Glomerular visceral epithelial cell (primary cell): ENCODE measurements around the gene NCKAP5.

Source experiments
- DNase-seq: peaks from one replicate; pipeline ENCODE4 v3.0.0-alpha.2; 2016; ENCODE audit errors: extremely low spot score

NCKAP5 gene

DNA sequence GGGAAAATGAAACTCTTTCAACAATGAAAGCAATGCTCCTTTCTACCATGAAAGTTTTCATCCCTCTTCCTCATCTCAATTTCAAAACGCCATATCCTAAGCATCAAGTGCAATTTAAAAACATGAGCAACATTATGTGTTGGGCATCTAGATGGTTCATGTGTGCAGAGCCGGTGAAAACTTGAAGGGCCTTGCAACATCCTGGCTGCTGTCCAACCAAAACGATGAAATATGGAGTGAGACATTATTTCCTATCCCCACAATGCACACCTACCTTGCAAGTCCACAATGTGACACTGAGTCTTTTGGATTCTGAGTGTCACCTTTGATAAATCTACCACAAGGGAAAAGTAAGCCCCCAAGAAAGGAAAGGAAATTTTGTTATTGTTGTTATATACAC is 110.0 kb downstream of the NCKAP5 start:
- peak; percentile 15 for DNase-seq

DNA sequence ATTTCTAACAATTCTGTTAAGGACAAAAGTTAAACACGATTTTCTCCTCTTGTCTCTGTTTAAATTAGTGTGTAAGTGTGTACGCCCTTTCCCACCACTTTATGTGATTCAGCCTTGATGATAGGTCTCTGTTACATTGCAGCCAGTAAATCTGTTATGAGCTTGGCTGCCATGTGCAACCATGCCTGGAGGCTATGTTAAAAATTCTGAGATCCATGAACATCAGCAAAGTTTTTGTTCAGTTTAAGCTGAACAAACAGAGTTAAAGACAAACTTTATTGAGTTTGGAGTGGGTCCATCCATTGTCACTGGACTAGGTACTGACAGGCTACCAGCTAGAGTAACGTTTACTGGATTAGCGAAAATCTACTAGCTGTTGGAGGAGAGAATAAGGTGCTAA is 110.4 kb downstream of the NCKAP5 start:
- DNase-seq = no peak

- DNase-seq = no peak
Measured at GRCh38 chr2:133456971-133457370, 111.3 kb downstream of the NCKAP5 start.

DNA sequence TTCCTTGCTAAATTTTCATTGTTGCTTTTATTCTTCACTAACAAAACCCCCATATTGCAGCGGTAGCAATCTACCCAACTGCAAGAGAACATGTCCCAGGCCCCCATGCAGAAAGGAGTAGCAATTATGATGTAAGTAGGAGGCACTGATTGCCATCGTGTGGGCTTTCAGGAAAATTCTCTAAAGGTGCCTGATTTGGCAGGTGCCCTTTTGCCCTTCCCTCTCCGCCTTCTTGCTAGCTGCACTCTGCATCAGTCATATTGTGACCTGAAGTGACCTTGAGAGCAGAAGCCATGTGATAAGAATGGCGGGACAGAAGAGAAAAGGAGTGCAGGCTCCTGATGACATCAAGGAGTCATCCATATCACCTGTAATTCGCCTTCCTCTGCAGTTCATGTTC is 112.1 kb downstream of the NCKAP5 start:
- no peak for DNase-seq

DNA sequence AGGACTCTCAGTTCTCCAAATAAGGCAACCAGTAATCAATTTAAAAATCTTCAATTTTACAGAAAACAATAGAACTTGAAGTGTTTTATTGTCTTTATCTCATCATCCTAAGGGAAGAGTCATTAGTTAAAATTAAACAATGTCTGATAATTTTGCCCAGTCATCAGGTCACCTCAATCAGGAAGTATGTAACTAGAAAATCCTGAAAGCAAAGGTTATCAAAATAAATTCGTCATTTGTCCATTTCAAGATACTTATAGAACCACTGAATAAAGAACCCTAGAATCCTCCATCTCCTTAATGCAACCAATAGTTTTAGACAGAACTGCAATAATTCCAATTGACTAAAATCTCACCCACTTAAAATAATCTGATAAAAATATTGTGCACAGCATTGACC is 115.2 kb downstream of the NCKAP5 start:
- DNase-seq = no peak

GRCh38 chr2:133452583-133452982 is 115.7 kb downstream of the NCKAP5 start:
- no peak for DNase-seq

GRCh38 chr2:133452146-133452545 is 116.1 kb downstream of the NCKAP5 start:
- no peak for DNase-seq

- DNase-seq = no peak
Measured at GRCh38 chr2:133448195-133448594, 120.1 kb downstream of the NCKAP5 start.

- DNase-seq = no peak
Measured at GRCh38 chr2:133447303-133447702, 121.0 kb downstream of the NCKAP5 start.

DNA sequence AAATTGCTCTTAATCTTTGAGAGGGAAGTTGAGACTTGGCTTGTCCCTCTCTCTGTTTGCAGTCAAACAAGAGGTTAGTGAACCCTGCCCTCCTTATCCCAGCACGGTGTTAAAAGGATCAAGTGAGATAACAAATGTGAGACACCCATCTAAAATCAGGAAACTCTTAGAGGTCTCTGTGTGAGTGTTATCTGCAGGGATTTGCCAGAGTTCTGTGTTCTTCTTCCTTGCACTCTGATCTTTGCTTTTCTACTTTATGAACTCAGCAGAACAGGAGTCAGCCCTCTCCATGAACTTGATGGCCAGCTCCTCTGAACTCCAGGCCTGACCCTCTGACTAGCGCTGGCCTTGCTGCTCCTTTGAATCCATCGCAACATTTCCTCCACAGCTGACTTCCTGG is 123.8 kb downstream of the NCKAP5 start:
- no peak for DNase-seq

DNA sequence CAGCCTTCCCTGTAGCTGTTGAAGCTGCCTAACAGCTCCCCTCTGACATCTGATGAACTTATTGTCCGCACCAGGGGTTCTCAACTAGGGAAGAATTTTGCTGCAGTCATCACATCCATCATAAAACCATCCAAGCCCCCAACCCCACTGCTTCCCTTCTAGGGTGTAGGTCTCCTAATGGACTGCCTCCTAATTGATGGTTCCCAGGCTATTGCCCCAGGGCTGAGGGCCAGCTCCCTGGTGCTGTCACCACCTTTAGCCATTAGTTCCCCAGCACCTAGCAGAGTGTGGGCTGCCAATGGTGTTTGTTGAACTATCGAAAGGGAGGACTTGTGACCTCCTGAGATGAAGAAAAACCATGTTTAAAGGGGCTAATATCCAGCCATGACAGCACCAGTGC is 125.9 kb downstream of the NCKAP5 start:
- DNase-seq = no peak

DNA sequence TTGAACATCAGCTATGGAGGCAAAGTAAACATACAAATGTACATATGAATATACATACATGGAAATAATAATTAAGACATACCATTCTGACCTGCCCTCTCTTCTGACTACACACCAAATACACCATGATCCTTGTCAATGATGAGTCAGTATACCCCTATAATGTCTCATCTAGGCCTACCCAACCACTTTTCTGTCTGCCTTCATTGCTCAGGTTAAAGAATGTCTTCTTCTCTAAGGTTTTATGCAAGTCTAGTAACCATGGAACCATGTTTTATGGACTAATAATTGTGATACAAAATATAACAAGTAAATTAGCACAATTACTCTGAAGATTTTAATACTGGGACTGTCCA is 128.7 kb downstream of the NCKAP5 start:
- no peak for DNase-seq

DNA sequence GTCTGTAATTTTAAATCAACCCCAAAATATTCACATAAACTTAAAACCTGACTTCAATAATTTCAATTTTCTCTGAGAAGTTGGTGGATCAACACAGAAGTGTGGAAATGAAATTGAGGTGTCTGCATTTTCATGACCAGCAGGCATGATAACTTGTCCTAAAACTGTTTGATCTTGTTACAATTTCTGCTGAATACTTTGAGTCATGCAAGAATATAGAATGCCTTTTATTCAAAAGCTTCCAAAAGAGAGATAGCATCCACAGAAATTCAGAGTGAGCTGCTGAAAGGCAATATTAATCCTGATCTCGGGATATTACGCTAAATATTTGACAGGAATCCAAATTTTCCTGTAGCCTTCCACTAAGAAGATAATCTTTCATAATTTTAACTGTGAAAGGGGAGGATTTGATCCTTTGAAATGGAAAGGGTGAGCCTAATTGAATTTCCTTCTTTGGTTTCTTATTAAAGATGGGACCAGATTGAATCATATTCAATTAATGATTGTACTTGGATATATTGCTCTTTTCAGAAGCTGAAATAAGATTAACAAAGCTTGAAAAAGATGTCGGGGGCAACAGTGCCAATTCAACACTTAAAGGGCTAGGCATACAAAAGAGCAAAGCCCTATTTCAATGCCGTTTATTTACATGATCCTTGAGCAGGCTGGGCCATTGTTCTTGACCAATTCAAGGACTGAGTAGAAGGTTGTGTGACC is 129.3 kb downstream of the NCKAP5 start:
- no peak for DNase-seq

DNA sequence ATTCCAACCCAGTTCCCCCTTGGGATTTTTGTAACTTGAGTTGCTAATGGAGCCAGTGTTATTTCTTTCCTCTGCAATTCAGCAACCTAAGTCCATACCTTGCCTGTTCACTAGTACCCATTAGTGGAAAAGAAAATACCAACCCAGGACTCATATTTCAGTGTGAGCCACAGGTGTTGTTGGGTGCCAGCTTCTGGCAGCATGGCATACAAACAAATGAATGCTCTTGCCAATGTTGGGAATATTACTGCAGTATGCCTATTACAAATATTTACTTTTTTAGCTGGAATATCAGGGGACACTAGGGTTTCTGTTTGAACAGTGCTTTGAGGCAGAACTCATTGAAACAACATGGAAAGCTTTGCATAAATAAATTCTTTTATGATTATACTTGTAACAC is 130.2 kb downstream of the NCKAP5 start:
- DNase-seq = no peak

DNA sequence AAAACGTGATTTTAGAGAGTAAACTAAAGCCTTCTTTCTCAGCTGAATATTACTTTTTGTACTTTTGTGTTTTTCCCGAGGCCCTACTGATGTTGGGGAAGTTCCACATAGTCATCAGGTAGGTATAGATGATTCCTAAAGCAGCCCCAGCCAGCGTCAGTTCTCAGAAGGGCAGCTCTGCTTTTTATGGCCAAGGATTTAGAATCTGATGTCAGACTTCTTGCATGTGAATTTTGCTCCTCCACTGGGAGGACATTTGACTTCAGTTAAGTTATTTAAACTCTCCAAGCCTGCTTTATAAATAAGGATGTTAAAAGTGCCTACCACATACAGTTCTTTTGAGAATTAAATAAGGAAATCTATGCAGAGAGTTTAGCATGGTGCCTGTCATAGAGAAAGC is 130.8 kb downstream of the NCKAP5 start:
- no peak for DNase-seq

DNA sequence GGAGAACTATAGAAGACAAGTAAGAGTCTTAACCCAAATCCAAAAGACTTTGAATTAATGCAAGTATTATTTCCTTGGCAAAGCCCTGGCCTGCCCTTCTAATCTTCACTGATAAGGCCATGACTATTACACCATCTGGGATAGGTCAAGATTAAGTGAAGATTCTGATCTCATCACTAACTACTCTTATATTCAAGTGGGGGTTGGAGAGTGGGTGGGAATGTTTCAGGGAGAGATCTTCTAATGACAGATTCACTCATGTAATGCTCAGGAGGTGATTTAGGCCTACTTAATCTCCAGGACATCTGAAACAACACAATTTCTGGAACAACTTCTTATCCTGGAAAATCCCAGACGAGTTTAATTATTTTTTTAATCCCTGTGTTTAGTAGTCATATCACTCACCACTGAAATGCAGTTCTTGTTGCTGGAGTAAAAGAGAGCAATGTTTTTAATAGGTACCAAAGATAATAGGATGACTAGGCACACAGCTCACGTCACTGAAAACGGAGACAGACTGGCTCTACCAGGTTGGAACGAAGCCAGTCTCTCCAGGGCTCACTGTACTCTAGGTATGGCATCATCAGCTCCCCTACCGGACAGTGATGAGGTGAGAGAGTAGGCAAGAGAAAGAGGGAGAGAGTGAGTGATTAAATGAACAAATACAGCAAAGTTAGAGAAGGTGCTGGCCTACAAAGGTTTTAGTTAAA is 133.1 kb downstream of the NCKAP5 start:
- peak; percentile 85 for DNase-seq

DNA sequence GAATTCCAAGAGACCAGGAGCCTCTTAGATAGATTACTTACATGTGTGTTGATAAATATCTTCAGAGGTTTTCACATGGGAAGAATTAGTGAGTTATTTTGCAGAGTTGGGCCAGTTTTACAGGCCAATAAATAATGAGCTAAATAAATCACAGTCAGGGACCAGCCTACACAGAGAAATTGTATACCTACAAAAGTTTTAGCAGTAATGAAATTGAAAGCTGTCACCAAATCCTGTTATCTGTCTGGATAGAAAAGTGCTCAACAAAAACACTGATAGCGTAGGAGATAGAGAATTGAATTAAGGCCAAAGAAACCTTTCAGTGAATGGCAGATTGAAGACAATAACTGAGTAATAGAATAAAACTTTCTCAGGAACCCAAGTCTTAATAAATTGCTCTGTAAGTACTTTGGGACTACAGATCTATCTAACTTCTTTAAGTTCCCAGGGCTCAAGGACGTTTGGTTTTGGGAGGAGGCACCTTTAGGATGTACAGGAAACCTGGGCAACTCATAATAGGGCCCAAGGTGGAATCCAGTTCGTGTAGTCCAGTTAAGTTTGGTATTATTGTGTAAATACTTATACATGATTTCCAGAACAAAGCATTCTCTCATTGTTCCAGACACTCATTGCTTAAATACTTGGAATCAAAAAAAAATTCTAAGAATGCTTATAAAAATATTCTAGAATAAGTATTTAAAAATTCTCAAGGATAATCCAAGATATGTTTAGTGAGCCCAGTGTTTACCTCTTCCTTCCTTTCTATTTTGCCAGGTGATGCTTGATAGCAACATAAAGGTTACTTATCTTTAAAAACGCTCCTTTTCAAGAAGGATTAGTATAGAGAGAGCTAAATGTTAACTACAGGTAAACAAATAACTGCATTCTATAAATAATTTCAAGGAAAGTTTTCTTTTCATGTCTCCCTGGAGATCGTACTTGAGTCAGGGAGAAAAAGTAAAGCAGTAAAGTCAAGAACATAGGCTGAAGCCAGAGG is 134.5 kb downstream of the NCKAP5 start:
- DNase-seq = no peak

GRCh38 chr2:133432778-133433177 is 135.5 kb downstream of the NCKAP5 start:
- no peak for DNase-seq

DNA sequence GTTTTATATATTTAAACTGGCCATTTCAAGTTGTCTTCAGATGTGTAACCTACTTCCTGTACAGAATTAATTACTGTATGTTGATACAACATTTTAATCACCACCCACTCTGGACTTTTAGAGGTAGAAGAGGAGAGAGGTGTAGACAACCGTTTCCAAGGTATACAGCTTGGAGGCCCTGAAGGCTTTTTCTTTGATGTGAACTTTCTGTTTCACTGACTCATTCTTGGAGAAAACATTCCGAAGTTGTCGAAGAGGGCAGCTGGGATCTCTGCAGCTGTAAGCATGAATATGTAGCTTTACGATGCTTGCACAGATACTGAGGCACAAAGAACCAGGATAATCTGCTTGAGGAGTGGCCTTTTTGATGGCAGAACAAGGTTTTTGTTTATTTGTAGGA is 137.0 kb downstream of the NCKAP5 start:
- DNase-seq = no peak

DNA sequence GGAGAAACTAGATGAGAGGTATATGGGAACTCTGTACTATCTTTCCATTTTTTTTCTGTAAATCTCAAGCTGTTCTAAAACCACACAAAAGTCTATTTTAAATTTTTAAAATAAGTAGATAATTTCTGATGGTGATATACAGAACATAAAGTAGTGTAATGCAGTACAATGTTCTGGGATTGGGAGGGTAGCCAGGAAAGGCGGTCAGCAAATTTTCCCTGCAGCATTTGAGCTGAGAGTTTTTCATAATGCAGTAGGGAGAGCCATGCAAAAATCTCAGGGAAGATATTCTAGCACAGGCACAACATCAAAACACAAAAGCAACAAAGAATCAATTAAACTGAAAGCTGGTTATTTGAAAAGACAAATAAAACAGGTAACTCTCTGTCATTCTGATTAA is 141.5 kb downstream of the NCKAP5 start:
- DNase-seq = no peak

DNA sequence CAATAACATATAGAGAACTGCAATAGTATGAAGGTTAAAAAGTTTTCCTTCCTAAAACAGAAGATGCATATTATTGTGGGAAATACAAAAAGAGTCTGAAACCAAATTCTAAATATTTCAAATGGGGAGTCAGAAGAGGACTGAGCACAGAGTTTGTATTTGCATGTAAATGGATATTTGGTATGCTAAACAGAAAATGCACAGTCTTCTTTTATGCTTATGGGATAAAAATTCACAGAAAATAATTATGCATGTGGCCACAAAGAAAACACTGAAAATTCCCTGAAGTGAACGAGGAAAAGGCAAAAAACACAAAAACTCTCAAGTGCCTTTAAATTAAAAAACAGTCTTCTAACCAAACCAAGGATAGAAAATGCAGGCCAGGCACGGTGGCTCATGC is 142.7 kb downstream of the NCKAP5 start:
- no peak for DNase-seq

- DNase-seq = peak; percentile 80
Measured at GRCh38 chr2:133424876-133425275, 143.4 kb downstream of the NCKAP5 start.
